HEK293 (cell line): Measurements from ENCODE around the gene CFP.

Experiments used
- BCL11A ChIP-seq: fragments of 450-650 bp; formaldehyde crosslinking; IDR thresholded peaks from 2 replicates; pipeline ENCODE4 v1.5.1; 2016; ENCODE audit warnings: low read depth, missing biosample characterization, missing genetic modification characterization
- BCL6B ChIP-seq: fragments of 450-650 bp; formaldehyde crosslinking; IDR thresholded peaks from 2 replicates; pipeline ENCODE4 v1.5.1; 2017; ENCODE audit warnings: missing biosample characterization, missing genetic modification characterization
- GLIS2 ChIP-seq: fragments of 450-650 bp; formaldehyde crosslinking; IDR thresholded peaks from 2 replicates; pipeline ENCODE4 v1.5.1; 2016; ENCODE audit warnings: missing biosample characterization, missing genetic modification characterization
- INSM2 ChIP-seq: fragments of 450-650 bp; formaldehyde crosslinking; IDR thresholded peaks from 2 replicates; pipeline ENCODE4 v1.5.1; 2016; ENCODE audit warnings: missing biosample characterization, missing genetic modification characterization
- KLF10 ChIP-seq: fragments of 450-650 bp; IDR thresholded peaks from 2 replicates; pipeline ENCODE4 v1.5.1; 2018; ENCODE audit warnings: missing biosample characterization, mild to moderate bottlenecking, missing genetic modification characterization
- KLF17 ChIP-seq: fragments of 450-650 bp; formaldehyde crosslinking; IDR thresholded peaks from 2 replicates; pipeline ENCODE4 v1.5.1; 2016; ENCODE audit warnings: missing biosample characterization, missing genetic modification characterization
- KLF9 ChIP-seq: fragments of 450-650 bp; formaldehyde crosslinking; IDR thresholded peaks from 2 replicates; pipeline ENCODE4 v1.5.1; 2016; ENCODE audit warnings: missing biosample characterization, missing genetic modification characterization, low read depth
- PRDM10 ChIP-seq: fragments of 450-650 bp; formaldehyde crosslinking; IDR thresholded peaks from 2 replicates; pipeline ENCODE4 v1.5.1; 2016; ENCODE audit warnings: missing biosample characterization, missing genetic modification characterization
- WT1 ChIP-seq: fragments of 450-650 bp; formaldehyde crosslinking; IDR thresholded peaks from 2 replicates; pipeline ENCODE4 v1.5.1; 2016; ENCODE audit warnings: missing biosample characterization, missing genetic modification characterization
- ZBTB21 ChIP-seq: fragments of 450-650 bp; formaldehyde crosslinking; IDR thresholded peaks from 2 replicates; pipeline ENCODE4 v1.5.1; 2017; ENCODE audit warnings: missing biosample characterization, missing genetic modification characterization
- ZBTB7A ChIP-seq: fragments of 450-650 bp; formaldehyde crosslinking; IDR thresholded peaks from 2 replicates; pipeline ENCODE4 v1.5.1; 2016; ENCODE audit warnings: low read depth, missing biosample characterization, missing genetic modification characterization
- ZNF404 ChIP-seq: fragments of 450-650 bp; formaldehyde crosslinking; IDR thresholded peaks from 2 replicates; pipeline ENCODE4 v1.5.1; 2017; ENCODE audit warnings: missing biosample characterization, missing genetic modification characterization
- ZNF561 ChIP-seq: fragments of 450-650 bp; IDR thresholded peaks from 2 replicates; pipeline ENCODE4 v1.5.1; 2018; ENCODE audit warnings: missing biosample characterization, missing genetic modification characterization, borderline replicate concordance
- ZNF660 ChIP-seq: fragments of 450-650 bp; IDR thresholded peaks from 2 replicates; pipeline ENCODE4 v1.5.1; 2018; ENCODE audit warnings: missing biosample characterization, mild to moderate bottlenecking, missing genetic modification characterization
- ZNF670 ChIP-seq: fragments of 450-650 bp; formaldehyde crosslinking; IDR thresholded peaks from 2 replicates; pipeline ENCODE4 v1.5.1; 2016; ENCODE audit warnings: missing biosample characterization, missing genetic modification characterization, low read depth
- ZNF76 ChIP-seq: fragments of 450-650 bp; formaldehyde crosslinking; IDR thresholded peaks from 2 replicates; pipeline ENCODE4; 2016; ENCODE audit warnings: low read depth, missing biosample characterization, missing genetic modification characterization, borderline replicate concordance
- ZNF785 ChIP-seq: fragments of 450-650 bp; formaldehyde crosslinking; IDR thresholded peaks from 2 replicates; pipeline ENCODE4 v1.5.1; 2016; ENCODE audit warnings: missing biosample characterization, missing genetic modification characterization
- TF ChIP-seq, protein P1 (sequence below): fragments of 450-650 bp; formaldehyde crosslinking; IDR thresholded peaks from 2 replicates; pipeline ENCODE4 v1.5.1; 2016; ENCODE audit warnings: missing biosample characterization, missing genetic modification characterization
- TF ChIP-seq, protein P2 (sequence below): fragments of 450-650 bp; formaldehyde crosslinking; IDR thresholded peaks from 2 replicates; pipeline ENCODE4 v1.5.1; 2016; ENCODE audit warnings: missing biosample characterization, missing genetic modification characterization
- TF ChIP-seq, protein P3 (sequence below): sonication (generic); formaldehyde crosslinking; IDR thresholded peaks from 2 replicates; pipeline ENCODE4 v1.8.1; 2022; ENCODE audit warnings: mild to moderate bottlenecking, moderate library complexity, missing genetic modification reagents
- TF ChIP-seq, protein P4 (sequence below): fragments of 450-650 bp; formaldehyde crosslinking; IDR thresholded peaks from 2 replicates; pipeline ENCODE4 v1.5.1; 2016; ENCODE audit warnings: missing biosample characterization, missing genetic modification characterization, low read depth

Gene CFP

DNA sequence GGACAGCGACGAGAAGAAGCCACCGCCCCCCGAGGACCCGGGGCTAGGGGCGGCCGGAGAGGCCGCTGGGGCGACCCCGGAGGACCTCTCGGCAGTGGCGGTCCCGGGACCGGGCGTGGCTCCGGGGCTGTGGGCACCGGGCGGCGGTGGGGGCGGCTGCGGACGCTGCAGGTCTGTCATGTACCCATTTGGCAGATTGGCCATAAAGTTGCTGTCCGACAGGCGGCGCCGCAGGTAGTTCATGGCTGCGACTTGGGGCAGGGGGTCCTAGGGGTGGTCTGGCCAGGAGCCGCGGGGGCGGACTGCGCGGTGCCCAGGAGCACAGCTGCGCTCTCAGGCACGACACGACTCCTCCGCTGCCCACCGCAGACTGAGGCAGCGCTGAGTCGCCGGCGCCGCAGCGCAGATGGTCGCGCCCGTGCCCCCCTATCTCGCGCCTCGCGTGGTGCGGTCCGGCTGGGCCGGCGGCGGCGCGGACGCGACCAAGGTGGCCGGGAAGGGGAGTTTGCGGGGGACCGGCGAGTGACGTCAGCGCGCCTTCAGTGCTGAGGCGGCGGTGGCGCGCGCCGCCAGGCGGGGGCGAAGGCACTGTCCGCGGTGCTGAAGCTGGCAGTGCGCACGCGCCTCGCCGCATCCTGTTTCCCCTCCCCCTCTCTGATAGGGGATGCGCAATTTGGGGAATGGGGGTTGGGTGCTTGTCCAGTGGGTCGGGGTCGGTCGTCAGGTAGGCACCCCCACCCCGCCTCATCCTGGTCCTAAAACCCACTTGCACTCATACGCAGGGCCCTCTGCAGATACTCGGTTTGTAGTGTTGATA, 10.0 kb downstream of the CFP start, which contains the start of gene SYN1 (continued):
- TF ChIP-seq, protein P1, sequence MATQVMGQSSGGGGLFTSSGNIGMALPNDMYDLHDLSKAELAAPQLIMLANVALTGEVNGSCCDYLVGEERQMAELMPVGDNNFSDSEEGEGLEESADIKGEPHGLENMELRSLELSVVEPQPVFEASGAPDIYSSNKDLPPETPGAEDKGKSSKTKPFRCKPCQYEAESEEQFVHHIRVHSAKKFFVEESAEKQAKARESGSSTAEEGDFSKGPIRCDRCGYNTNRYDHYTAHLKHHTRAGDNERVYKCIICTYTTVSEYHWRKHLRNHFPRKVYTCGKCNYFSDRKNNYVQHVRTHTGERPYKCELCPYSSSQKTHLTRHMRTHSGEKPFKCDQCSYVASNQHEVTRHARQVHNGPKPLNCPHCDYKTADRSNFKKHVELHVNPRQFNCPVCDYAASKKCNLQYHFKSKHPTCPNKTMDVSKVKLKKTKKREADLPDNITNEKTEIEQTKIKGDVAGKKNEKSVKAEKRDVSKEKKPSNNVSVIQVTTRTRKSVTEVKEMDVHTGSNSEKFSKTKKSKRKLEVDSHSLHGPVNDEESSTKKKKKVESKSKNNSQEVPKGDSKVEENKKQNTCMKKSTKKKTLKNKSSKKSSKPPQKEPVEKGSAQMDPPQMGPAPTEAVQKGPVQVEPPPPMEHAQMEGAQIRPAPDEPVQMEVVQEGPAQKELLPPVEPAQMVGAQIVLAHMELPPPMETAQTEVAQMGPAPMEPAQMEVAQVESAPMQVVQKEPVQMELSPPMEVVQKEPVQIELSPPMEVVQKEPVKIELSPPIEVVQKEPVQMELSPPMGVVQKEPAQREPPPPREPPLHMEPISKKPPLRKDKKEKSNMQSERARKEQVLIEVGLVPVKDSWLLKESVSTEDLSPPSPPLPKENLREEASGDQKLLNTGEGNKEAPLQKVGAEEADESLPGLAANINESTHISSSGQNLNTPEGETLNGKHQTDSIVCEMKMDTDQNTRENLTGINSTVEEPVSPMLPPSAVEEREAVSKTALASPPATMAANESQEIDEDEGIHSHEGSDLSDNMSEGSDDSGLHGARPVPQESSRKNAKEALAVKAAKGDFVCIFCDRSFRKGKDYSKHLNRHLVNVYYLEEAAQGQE (tag by site-specific recombination): peak; percentile 98
- TF ChIP-seq KLF9 (tag by site-specific recombination) (0 out of 2 replicates have a peak, but pooled peaks have one; percentile 20), BCL11A (tag by site-specific recombination) (no peak), BCL6B (tag by site-specific recombination) (no peak), PRDM10 (tag by site-specific recombination) (peak; percentile 97), ZNF76 (tag by site-specific recombination) (peak; percentile 40; the same call in 1 of the 2 replicates), ZNF561 (peak; percentile 80), ZNF670 (tag by site-specific recombination) (no peak), KLF17 (tag by site-specific recombination) (0 out of 2 replicates have a peak, but pooled peaks have one; percentile 25), KLF10 (peak; percentile 52; the same call in 1 of the 2 replicates), INSM2 (tag by site-specific recombination) (0 out of 2 replicates have a peak, but pooled peaks have one; percentile 30), GLIS2 (peak; percentile 71; the same call in 1 of the 2 replicates), WT1 (tag by site-specific recombination) (no peak), ZNF785 (tag by site-specific recombination) (0 out of 2 replicates have a peak, but pooled peaks have one; percentile 39), ZBTB7A (tag by site-specific recombination) (peak; percentile 28; the same call in 1 of the 2 replicates), ZNF404 (tag by site-specific recombination) (no peak), ZBTB21 (peak; percentile 68; the same call in 1 of the 2 replicates), ZNF660 (peak; percentile 81)
- TF ChIP-seq, protein P2, sequence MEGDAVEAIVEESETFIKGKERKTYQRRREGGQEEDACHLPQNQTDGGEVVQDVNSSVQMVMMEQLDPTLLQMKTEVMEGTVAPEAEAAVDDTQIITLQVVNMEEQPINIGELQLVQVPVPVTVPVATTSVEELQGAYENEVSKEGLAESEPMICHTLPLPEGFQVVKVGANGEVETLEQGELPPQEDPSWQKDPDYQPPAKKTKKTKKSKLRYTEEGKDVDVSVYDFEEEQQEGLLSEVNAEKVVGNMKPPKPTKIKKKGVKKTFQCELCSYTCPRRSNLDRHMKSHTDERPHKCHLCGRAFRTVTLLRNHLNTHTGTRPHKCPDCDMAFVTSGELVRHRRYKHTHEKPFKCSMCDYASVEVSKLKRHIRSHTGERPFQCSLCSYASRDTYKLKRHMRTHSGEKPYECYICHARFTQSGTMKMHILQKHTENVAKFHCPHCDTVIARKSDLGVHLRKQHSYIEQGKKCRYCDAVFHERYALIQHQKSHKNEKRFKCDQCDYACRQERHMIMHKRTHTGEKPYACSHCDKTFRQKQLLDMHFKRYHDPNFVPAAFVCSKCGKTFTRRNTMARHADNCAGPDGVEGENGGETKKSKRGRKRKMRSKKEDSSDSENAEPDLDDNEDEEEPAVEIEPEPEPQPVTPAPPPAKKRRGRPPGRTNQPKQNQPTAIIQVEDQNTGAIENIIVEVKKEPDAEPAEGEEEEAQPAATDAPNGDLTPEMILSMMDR (tag by site-specific recombination): peak; percentile 40; the same call in 1 of the 2 replicates
- TF ChIP-seq, protein P3, sequence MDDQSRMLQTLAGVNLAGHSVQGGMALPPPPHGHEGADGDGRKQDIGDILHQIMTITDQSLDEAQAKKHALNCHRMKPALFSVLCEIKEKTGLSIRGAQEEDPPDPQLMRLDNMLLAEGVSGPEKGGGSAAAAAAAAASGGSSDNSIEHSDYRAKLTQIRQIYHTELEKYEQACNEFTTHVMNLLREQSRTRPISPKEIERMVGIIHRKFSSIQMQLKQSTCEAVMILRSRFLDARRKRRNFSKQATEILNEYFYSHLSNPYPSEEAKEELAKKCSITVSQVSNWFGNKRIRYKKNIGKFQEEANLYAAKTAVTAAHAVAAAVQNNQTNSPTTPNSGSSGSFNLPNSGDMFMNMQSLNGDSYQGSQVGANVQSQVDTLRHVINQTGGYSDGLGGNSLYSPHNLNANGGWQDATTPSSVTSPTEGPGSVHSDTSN (CRISPR knock-in tag): peak; percentile 80; the same call in 1 of the 2 replicates
- TF ChIP-seq, protein P4, sequence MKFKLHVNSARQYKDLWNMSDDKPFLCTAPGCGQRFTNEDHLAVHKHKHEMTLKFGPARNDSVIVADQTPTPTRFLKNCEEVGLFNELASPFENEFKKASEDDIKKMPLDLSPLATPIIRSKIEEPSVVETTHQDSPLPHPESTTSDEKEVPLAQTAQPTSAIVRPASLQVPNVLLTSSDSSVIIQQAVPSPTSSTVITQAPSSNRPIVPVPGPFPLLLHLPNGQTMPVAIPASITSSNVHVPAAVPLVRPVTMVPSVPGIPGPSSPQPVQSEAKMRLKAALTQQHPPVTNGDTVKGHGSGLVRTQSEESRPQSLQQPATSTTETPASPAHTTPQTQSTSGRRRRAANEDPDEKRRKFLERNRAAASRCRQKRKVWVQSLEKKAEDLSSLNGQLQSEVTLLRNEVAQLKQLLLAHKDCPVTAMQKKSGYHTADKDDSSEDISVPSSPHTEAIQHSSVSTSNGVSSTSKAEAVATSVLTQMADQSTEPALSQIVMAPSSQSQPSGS: peak; percentile 83
